NCI-H2196 (cell line): ENCODE results near the gene NTNG1.
A peak's percentile ranks its signal among the peaks of the same experiment; 100 is the strongest.

ENCODE experiments used
- DNase-seq: peaks from one replicate; lab custom pipeline; 2025; ENCODE audit not compliant: unreplicated experiment; lab: John Stamatoyannopoulos, UW

The NTNG1 gene

DNA sequence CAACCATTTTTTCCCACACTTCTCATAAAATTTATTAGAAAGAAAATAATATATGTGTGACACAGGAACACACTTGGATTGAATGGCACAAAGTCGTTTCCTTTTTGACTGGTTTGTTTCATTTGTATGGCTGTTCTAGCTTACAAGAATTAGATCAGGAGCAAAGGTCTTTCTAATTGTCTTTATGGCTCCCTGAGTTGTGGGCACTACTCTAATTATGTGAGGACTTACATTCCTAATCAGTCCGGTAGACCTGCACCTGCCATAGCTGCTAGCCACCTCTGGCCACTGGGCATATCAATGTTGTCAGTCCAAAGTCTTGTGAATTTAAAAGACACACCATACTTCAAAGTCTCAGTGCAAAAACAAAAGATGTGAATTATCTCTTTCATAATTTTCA lies 346.7 kb downstream of the NTNG1 start:
- no peak for DNase-seq

DNA sequence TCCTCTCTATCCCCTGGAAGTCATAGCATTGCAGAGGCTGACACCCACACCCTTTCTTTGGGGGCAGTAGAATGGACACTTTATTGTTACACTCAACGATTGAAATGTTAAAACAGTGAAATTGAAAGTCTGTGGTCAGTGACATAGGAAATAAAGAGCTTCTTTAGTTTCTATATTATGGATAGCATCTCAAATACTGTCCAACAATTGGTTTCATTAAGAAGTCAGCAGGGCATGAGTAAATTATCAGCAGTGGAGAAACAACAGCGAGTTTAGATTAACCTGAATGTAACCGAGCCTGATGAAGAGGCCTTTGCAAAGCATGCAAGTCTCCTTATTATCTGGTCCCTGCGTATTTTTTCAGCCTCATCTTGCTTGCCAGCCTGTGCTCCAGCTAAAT lies 350.7 kb downstream of the NTNG1 start:
- no peak for DNase-seq

DNA sequence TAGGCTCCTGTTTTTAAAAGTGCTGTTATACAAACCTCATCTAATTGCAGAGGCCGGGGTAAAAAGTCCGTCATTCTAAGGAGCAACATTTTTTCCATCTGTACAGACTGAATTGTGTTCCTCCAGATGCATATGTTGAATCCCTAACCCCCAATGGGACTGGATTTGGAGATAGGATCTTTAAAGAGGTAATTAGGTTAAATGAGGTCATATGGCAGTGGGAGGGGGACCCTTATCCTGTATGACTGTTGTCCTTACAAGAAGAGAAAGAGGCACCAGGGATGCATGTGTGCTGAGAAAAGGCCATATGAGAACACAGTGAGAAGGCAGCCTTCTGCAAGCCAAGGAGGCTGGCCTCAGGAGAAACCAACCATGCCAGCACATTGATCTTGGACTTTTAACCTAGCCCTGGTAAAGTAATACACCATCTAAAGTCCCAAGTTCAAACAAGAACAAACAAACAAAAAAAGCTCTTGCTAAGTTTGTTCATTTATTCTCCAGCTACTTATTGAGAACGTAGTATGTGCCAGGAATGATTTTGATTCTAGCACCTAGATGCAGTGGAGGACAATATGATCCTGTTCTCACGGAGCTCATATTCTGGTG lies 352.4 kb downstream of the NTNG1 start:
- no peak for DNase-seq

DNA sequence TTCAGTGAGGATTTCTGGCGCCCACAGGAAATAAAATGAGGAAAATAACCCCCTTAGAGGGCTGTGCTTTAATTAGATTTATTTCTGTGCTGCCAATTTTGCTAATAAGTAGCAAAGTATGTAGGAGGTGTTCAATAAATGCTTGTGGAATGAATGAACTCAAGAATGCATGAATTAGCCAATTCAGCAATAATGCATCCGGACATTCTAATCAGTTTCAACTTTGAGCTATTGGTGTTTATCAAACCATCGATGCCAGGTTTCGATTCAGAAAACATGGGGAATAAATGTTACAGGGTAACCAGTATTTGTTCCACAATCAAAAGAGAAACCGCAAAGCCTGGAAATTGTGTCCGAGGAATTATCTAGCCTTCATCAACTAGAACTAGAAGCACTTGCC lies 353.2 kb downstream of the NTNG1 start:
- no peak for DNase-seq

DNA sequence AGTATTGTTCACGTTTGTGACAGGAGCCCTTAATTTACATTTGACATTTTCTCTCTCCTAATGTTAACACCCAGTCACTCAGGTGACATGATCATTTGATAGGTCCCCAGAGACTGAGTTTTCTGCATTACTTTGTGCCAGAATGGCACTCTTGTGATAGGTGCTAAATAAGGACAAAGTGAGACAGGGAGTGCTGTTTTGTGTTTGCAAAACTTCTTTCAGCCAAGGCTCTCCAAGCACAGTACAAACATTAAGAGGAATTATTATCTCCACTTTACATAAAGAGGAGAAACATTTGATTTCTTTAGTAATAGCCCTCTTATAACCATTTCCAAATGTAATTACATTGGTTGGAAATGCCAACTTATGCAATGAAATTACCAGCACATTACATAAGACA lies 355.2 kb downstream of the NTNG1 start:
- DNase-seq: no peak

DNA sequence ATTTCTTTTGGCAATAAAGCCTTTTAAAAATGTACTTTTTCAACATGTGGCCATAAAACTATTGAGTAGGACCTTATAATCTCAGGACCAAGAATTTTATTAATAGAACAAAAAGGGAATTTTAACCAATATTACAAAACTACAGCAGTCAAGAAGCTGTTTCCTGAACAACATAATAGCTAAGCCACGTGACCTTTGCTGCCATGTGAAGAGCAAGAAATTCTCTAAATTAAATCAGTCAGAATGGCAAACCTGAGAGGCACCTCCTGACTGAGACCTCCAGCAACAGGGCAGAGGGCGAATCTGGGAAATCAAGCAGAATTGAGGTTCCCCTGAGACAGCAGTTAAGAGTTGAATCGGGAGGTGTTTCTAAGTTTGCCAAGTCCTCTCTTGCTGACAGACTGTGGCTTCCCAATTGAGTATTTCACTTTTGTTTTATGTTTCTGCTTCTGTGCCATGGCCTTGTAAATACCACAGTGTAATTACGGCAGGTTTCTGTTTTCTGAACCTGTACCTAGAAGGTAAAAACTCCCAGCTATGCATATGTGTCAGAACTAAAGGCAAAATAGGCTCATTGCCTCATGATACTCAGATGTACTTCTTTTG lies 358.4 kb downstream of the NTNG1 start:
- DNase-seq: no peak

DNA sequence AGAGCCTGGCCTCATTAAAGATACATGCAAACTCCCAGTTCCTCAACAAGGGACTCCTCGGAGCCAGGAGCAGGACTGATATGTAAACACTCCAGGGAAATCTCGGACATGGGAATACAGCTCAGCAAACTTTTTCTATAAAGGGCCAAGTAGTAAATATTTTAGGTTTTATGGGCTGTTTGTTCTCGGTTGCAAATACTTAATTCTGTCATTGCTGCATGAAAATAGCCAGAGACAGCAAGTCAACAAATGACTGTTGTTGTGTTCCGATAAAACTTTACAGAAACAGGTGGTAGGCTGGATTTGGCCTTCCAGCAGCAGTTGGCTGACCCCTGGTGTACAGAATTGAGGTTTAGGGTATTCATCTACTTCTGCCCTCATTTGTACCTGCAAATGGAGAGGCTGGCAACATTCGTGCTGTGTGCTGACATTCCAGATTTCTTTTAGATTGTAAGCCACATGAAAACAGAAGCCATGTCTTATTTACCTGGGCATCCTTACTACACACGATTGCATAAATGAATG lies 360.3 kb downstream of the NTNG1 start:
- no peak for DNase-seq

DNA sequence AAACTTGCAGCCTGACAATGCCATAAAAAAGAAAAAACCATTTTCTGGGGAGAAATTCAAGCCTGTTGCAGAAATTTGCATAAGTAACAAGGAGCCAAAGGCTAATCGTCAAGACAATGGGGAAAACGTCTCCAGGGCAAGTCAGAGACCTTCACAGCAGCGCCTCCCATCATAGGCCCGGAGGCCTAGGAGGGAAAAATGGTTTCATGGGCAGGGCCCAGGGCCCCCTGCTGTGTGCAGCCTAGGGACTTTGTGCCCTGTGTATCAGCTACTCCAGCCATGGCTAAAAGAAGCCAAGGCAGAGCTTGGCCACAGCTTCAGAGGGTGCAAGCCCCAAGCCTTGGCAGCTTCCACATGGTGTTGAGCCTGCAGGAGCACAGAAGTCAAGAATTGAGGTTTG lies 369.5 kb downstream of the NTNG1 start:
- no peak for DNase-seq

DNA sequence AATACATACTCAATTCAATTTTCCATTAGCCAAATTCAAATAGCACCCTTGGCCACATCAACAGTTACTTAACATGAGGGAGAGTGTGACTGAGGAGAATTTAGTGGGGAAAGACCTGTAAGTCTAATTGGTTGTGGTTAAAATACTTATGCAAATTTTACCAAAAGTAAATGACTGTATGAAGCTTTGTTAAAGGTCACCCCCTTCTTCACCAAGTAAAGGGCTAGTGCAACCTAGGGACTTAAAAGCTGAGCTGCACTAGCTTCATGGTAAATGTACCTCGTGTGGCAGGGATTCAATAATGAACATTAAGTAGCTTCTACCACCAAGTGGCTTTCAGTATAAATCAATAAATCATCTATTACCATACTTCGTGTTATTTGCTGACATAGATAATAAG lies 372.0 kb downstream of the NTNG1 start:
- no peak for DNase-seq

DNA sequence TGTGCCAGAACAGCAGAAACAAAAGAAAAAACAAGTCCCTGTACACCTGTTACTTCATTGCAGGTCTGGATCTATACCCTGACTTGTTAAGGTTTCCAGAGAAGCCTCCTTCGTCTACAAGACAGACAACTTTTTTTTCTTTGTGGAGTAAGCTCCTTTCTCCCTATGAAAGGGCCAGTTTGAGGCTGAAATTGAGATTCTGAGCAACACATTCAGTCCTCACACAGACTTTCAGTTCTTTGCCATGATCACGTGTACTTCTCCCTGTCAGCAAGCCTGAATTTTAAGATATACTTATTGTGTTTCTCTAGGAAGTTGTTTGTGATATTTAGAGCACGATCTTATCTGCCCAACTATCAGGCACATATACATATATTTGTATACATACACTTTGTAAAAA lies 374.0 kb downstream of the NTNG1 start:
- DNase-seq: no peak

DNA sequence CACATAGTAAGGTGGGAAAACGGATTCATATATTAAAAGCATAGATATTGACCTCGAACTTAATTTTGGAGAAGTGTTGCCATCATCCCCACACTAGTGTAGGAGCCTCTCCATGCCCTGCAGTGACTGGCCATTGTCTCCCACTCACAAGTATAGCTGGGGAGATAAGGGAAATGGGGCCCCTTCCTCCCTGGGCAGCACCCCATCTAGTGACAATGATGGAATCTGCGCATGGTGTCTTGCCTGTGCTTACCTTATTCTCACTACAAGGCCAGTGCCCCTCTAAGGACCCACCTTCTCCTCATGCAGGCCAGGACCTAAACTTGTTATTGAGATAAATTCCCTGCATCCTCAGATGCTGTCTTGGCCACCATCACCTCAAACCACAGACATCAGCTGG lies 374.9 kb downstream of the NTNG1 start:
- DNase-seq: no peak

DNA sequence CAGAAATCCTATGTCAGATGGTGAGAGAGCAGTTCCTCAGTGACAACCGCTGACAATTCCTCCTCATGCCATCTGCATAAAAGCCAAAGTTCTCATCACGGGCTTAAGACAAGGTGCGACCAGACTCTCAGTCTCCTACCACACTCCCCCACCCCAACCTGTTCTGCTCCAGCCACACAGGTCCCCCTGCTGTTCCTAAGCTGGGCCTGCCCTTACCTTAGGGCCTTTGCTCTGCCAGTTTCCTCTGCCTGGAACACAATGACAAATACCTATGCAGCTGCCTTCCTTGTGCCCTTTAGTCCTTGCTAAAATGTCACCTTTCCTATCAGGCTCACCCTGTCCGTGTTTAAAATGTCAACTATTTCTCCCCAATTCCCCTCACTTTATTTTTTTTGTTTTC lies 382.2 kb downstream of the NTNG1 start:
- no peak for DNase-seq

DNA sequence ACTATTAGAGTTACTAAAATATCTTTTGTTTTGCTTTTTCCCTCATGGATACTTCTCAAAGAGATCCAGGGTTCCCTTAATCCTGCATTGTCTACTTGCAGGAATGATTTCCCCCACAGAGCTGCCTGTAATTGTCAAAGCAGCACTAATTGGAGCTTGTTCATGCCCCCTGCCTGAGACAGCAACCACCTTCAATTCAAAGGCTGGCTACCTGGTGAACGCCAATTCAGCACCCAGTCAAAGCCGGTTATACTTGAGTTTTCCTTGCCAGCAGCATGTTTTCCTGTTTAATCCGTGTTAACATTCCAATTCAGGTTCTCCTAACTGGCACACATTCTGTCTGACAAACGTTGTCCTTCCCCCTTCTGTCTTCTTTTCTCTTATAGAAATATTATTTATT lies 382.9 kb downstream of the NTNG1 start:
- DNase-seq: no peak

DNA sequence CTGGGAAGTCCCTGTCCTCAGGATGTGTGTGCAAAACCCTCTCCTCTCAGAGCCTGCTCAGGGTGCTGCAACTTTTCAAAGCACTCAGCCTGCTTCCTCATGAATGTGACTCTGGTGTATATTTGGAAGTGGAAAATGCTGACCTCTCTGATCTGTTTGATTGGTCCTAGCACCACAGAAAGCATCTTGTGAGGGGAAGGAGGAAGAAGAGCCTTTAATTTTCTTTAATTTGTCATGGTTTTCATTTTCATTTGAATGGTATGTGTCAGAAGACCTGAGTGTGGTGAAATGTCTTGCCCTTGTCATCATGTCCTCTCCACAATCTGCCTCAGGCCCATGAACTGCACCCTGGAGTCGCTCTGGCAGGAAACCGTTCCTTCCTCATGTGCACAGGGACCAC lies 383.5 kb downstream of the NTNG1 start:
- no peak for DNase-seq

DNA sequence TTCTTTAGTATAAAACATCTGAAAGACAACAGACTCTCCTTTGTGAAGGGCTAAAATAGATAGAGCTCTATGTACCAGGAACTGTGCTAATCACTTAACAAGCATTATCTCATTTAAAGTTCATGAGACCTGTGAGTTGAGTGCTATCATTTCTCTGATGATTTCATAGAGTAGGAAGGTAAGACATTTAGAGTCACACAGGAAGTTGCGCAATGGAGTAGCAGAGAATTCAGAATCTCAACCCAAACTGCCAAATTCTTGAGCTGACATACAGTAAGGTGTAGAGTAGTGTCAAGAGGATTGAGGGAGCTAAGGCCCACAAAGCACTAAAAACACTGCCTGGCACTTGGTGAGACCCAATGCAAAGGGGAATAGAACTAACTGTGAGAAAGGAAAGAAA lies 384.3 kb downstream of the NTNG1 start:
- DNase-seq: no peak

DNA sequence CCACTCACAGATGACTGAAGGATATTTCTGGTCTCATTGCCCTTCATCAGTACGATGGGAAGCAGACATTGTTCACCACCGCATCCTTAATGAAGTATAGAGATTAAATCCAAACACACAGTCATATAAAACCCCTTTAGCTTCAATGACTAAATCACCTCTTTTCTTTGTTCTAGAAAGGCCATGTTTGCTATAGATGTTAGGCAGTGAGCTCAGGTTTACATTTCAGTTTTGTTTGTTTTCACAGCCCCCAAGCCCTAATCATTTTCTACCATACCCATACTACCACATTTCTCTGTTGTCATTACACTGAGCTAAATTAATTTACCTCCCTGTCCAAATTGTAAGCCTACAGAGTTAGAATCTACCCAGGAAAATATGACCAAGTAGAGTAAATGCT lies 385.1 kb downstream of the NTNG1 start:
- no peak for DNase-seq

DNA sequence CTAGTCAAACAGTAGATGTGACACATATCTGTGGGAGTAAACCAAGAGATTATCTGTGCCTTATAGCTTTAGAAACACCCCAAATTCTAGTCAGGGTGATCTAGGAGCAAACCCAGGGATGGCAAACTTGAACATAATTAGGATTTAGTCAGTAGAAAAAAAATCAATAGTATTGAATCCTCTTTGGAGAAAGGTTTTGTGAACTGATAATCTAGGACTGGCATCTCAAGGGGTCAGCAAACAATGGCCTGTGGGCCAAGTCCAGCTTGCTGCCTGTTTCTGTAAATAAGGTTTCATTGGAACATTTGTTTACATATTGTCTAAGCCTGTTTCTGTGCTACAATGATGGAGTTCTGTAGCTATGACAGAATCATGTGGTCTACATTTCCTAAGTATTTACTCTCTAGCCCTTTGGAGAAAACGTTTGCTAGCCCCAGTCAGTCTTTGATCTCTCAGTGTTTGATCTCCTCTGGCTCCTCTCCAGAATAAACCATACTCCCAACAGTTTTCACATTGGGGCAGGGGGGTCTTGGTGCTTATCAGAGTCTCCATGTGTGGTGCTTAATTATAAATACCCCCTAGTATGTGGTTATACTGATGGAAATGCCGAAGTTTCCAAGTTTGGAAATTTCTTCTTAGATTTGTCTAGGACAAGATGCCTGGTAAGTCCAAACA lies 385.8 kb downstream of the NTNG1 start:
- DNase-seq: no peak

DNA sequence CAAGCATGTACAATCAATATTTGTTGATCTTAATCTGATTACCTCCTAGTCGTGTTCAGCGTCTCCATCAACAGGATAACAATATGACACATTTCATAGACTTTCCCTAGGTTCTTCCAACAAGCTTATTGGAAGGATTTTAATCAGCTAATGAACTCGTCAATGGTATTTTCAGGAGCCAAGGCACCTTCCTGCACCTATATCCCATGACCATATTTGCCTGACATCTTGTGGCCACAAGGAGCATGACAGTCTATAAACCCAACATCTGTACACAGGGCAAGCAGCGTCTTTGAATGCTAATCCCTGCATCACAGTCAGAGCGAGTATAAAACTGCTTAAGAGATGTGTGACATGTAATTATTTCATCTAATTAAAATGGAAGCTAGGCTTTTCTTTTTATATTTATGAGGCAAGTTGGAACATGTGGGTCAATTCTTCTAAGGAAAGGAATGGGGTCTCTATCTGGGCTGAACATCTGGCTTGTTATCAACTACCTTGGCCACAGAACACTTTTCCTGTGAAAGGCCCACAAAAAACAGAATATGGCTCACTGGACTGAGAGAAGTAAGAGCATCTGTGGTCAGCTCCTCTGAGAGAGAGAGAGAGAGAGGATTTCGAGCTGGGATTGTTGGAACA lies 388.8 kb downstream of the NTNG1 start:
- peak; percentile 19 for DNase-seq

DNA sequence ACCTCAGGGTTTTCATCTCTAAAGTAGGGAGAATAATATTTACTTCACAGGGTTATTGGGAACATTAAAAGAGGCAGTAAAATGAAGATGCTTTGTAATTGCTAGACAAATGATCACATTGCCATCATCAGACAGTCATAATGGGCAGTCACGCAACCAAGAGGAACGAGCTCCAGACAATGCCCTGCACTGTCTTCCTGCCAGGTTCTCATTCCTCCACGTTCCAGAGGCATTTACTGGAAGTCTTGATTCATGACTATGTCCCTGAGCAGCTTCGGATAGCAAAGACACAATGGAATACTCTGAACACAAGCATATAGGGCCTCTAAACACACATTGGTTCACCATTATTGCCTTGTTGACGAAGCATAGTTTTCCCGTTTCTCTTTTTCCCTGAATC lies 389.7 kb downstream of the NTNG1 start:
- no peak for DNase-seq

DNA sequence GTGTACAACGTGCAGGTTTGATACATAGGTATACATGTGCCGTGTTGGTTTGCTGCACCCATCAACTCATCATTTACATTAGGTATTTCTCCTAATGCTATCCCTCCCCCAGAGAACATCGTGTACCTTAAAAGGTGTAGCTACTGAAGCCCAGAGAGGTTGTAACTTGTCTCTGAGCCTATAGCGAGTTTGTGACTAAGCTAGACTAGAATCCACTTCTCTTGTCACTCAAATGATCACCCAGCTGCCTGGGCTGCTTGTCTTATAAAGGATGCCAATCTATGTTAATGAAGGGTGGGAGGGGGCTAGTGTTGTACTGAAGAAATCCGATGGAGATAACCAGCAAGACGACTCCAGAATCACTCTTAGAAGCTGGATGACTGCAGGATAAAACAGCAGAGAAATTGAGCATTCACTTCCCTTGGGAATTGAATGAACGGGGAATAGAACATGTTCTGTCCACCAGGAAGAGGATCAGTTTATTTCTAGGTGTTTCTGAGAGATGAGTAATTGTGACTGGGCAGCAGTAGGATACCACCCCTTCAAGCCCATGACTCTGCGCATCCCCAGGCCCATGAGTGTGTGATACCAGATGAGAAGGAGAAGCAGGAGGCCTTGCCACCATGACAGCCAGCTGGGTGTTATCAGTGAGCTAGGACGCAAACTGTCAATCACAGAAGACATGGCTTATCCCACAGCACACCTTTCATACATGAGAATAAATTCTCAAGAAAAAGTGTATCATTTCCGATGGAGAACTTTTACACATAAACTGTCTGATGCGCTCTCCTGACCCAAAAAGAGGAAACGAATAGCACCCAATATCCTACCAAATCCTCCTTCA lies 390.4 kb downstream of the NTNG1 start:
- no peak for DNase-seq

DNA sequence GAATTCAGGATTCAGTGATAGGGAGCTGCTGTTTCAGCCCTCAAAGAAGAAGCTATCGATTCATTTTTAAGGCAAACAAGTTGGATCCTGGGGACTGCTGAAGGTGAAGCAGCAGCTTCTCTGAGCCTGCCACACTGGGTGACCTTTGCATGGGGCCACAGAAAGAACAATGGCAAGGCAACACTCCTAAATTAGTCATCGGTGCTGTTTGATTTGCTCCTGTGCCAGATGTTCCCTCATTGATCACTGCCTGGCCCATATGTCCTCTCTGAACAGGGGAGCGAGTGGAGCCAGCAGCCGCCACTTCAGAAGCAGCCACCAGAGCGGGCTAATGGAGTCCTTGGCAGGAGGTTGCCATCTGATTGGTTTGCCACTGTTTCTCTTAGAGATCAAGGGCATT lies 391.5 kb downstream of the NTNG1 start:
- no peak for DNase-seq
